Smooth muscle cell (in vitro differentiated cells): ENCODE results near the gene GRWD1. TPM values are rescaled to one million over a fixed set of nuclear protein-coding genes. Genes with fewer than 3 reads are reported as not detected.

Source experiments
- DNase-seq: peaks from one replicate; lab custom pipeline; 2025; ENCODE audit not compliant: unreplicated experiment; lab: John Stamatoyannopoulos, UW
- H2AFZ ChIP-seq: fragments of 200-600 bp; sonication (generic); 2 replicates; pipeline ENCODE4 v1.6.0; 2016; ENCODE audit warnings: antibody characterized with exemption, low read depth, mild to moderate bottlenecking
- H3F3A ChIP-seq: fragments of 200-600 bp; sonication (generic); 2 replicates; pipeline ENCODE4 v1.6.0; 2017; ENCODE audit warnings: antibody characterized with exemption, low read depth
- H3K27ac ChIP-seq: fragments of 200-600 bp; sonication (generic); 2 replicates; pipeline ENCODE4 v1.5.1; 2016; ENCODE audit warnings: low read depth, mild to moderate bottlenecking
- H3K27me3 ChIP-seq: fragments of 200-600 bp; sonication (generic); 2 replicates; pipeline ENCODE4 v1.6.1; 2016; ENCODE audit warnings: low read depth, mild to moderate bottlenecking
- H3K36me3 ChIP-seq: fragments of 200-600 bp; sonication (generic); 2 replicates; pipeline ENCODE4 v1.5.1; 2016; ENCODE audit warnings: low read depth
- H3K4me1 ChIP-seq: fragments of 200-600 bp; sonication (generic); 2 replicates; pipeline ENCODE4 v1.5.1; 2016; ENCODE audit warnings: low read depth
- H3K4me2 ChIP-seq: fragments of 200-600 bp; sonication (generic); 2 replicates; pipeline ENCODE4 v1.6.0; 2016; ENCODE audit warnings: mild to moderate bottlenecking
- H3K4me3 ChIP-seq: fragments of 200-600 bp; sonication (generic); 2 replicates; pipeline ENCODE4 v1.5.1; 2016; ENCODE audit warnings: mild to moderate bottlenecking
- H3K79me2 ChIP-seq: fragments of 200-600 bp; sonication (generic); 2 replicates; pipeline ENCODE4 v1.6.0; 2016; ENCODE audit warnings: low read depth, mild to moderate bottlenecking
- H3K9ac ChIP-seq: fragments of 200-600 bp; sonication (generic); 2 replicates; pipeline ENCODE4 v1.6.0; 2016; ENCODE audit warnings: low read depth
- H3K9me3 ChIP-seq: fragments of 200-600 bp; sonication (generic); replicated peaks from 2 replicates; pipeline ENCODE4 v1.5.1; 2016; ENCODE audit warnings: low read depth
- H4K20me1 ChIP-seq: fragments of 200-600 bp; sonication (generic); 2 replicates; pipeline ENCODE4 v1.6.0; 2016; ENCODE audit warnings: low read depth
- CTCF ChIP-seq: fragments of 200-600 bp; sonication (generic); IDR thresholded peaks from 2 replicates; pipeline ENCODE4 v1.5.1; 2017; ENCODE audit warnings: borderline replicate concordance, mild to moderate bottlenecking, antibody characterized with exemption; ENCODE audit not compliant: insufficient read depth, poor library complexity, severe bottlenecking
- WGBS: methylation state at CpG from one replicate; pipeline ENCODE4 v1.1.7; 2016; ENCODE audit warnings: low lambda C conversion rate; 5-methylcytosine and 5-hydroxymethylcytosine counted together
- polyA plus RNA-seq: library from polyadenylated mRNA; unstranded; fragments of >200 nt; fragmentation: Nextera tagmentation; extraction: Ambion mirVana; gene quantifications from 2 replicates; pipeline ENCODE4 v1.2.1, GENCODE V29; 2016
- total RNA-seq: library from RNA; depleted of rRNA; stranded (reverse); fragments of >200 nt; gene quantifications from 2 replicates; pipeline ENCODE4 v1.2.3, GENCODE V29; 2014

The GRWD1 gene
- total and polyA plus RNA-seq, 2 experiments from 2014 or later, result 22.1 to 23.6 TPM

- Histone ChIP-seq H4K20me1 (no peaks in the 10 kb centered on the region), H3K9me3 (no peaks in the 10 kb centered on the region), H3K9ac (no peak overlapping the region), H3K36me3 (no peaks in the 10 kb centered on the region), H3K27ac (no peak overlapping the region), H3F3A (no peaks in the 10 kb centered on the region), H3K4me3 (no peak overlapping the region), H3K4me2 (no peak overlapping the region), H3K79me2 (no peaks in the 10 kb centered on the region), H2AFZ (no peak overlapping the region), H3K4me1 (no peaks in the 10 kb centered on the region), H3K27me3 (no peaks in the 10 kb centered on the region)
- no peak for DNase-seq
- WGBS, result 87% methylated on average over 8 of the region's 8 CpGs
- TF ChIP-seq CTCF, result no peak
These were observed 12.4 kb upstream of the GRWD1 start for GRCh38 chr19:48433337-48433736.

- no peak overlapping the region for H2AFZ ChIP-seq
- no peaks in the 10 kb centered on the region for H3K9me3 ChIP-seq
- H3F3A ChIP-seq, result no peaks in the 10 kb centered on the region
- H3K4me2 ChIP-seq, result no peak overlapping the region
- no peaks in the 10 kb centered on the region for H3K79me2 ChIP-seq
- H3K27me3 ChIP-seq, result no peaks in the 10 kb centered on the region
- H3K27ac ChIP-seq, result no peak overlapping the region
- no peak for DNase-seq
- H3K4me1 ChIP-seq, result no peaks in the 10 kb centered on the region
- H3K4me3 ChIP-seq, result no peak overlapping the region
- no peak for TF ChIP-seq CTCF
- no peak overlapping the region for H3K9ac ChIP-seq
- 92% methylated on average over 5 of the region's 5 CpGs for WGBS
- no peaks in the 10 kb centered on the region for H3K36me3 ChIP-seq
- H4K20me1 ChIP-seq, result no peaks in the 10 kb centered on the region
These were observed 9.2 kb upstream of the GRWD1 start for GRCh38 chr19:48436586-48436985.

GRCh38 chr19:48441360-48442050 lies 4.3 kb upstream of the GRWD1 start:
- Histone ChIP-seq H3K27ac (no peak overlapping the region), H3K9me3 (no peaks in the 10 kb centered on the region), H3K36me3 (no peaks in the 10 kb centered on the region), H3K79me2 (peaks cover 6% of the 10 kb centered on the region), H3K27me3 (no peaks in the 10 kb centered on the region), H3K4me2 (no peak overlapping the region), H3K9ac (no peak overlapping the region), H4K20me1 (no peaks in the 10 kb centered on the region), H2AFZ (no peak overlapping the region), H3F3A (peaks cover 5% of the 10 kb centered on the region), H3K4me3 (no peak overlapping the region), H3K4me1 (peaks cover 12% of the 10 kb centered on the region)
- TF ChIP-seq CTCF, result no peak
- DNase-seq, result no peak
- WGBS, result 96% methylated on average over 19 of the region's 20 CpGs
